ENCODE data around the gene PITPNC1.

DNA sequence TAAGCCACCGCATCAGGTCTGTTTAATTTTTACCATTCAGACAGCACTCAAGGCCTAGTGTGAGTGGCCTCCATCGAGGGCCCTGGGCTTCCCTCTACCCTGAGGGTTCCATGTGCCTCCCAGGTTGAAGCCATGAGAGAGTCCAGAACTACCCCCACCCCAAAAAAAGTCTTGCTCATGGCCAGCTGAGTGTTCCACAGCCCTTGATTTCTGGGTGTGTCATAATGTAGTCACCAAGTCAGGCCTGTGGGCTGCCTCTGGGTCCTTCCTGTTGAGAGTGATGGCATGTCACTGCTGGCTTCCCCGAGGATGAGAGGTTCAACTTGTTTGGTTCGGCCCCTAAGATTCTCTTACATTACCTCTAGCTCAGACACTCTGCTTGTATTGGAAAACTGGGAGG is 100.6 kb downstream of the PITPNC1 start:
- TF ChIP-seq, protein P1, sequence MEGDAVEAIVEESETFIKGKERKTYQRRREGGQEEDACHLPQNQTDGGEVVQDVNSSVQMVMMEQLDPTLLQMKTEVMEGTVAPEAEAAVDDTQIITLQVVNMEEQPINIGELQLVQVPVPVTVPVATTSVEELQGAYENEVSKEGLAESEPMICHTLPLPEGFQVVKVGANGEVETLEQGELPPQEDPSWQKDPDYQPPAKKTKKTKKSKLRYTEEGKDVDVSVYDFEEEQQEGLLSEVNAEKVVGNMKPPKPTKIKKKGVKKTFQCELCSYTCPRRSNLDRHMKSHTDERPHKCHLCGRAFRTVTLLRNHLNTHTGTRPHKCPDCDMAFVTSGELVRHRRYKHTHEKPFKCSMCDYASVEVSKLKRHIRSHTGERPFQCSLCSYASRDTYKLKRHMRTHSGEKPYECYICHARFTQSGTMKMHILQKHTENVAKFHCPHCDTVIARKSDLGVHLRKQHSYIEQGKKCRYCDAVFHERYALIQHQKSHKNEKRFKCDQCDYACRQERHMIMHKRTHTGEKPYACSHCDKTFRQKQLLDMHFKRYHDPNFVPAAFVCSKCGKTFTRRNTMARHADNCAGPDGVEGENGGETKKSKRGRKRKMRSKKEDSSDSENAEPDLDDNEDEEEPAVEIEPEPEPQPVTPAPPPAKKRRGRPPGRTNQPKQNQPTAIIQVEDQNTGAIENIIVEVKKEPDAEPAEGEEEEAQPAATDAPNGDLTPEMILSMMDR (IDR thresholded peaks at IDR 0.05), result no peak
- no peak for TF ChIP-seq POLR2A (IDR thresholded peaks at IDR 0.05)

Measured in Peyer's patch (tissue), 4 donors.